Tibial nerve (tissue), 4 donors: Measurements from ENCODE around the gene MRPL9. TPM values are rescaled to one million over a fixed set of nuclear protein-coding genes. Genes with fewer than 3 reads are reported as not detected.
"Not testable (repeated sequence)": the region's sequence is repeated elsewhere in the genome, so short reads cannot be mapped to it uniquely, and the experiment has no call there.

Source experiments
- DNase-seq, 2 donors: peaks; one replicate each; pipeline ENCODE4 v3.0.0-alpha.2; 2019; ENCODE audit warnings: low spot score in 2 of 2
- H3K27ac ChIP-seq, 4 donors: fragments of 200-600 bp; sonication (generic) in 3 of 4; one replicate each; pipeline ENCODE4 v1.5.1; 2017 to 2019; ENCODE audit warnings: mild to moderate bottlenecking in 1 of 4
- H3K27me3 ChIP-seq, 2 donors: fragments of 200-600 bp; sonication (generic) in 1 of 2; one replicate each; pipeline versions ENCODE4 v1.5.1 to v1.6.0; 2017 to 2019
- H3K36me3 ChIP-seq, 3 donors: fragments of 200-600 bp; sonication (generic); one replicate each; pipeline ENCODE4 v1.5.1; 2018 to 2019
- H3K4me1 ChIP-seq, 4 donors: fragments of 200-600 bp; sonication (generic) in 3 of 4; one replicate each; pipeline ENCODE4 v1.5.1; 2017 to 2019
- H3K4me3 ChIP-seq, 4 donors: fragments of 200-600 bp; sonication (generic) in 3 of 4; one replicate each; pipeline ENCODE4 v1.5.1; 2017 to 2019; ENCODE audit warnings: mild to moderate bottlenecking in 1 of 4, moderate library complexity in 1 of 4
- H3K9me3 ChIP-seq, 4 donors: fragments of 200-600 bp; sonication (generic) in 3 of 4; one replicate each; pipeline ENCODE4 v1.5.1; 2017 to 2019
- CTCF ChIP-seq, 5 experiments: fragments of 200-600 bp in 3 of 5; fragments of 450-650 bp in 2 of 5; sonication (generic) in 3 of 5; IDR thresholded peaks; one replicate each; pipeline ENCODE4 v1.5.1; 2016 to 2019; ENCODE audit warnings: antibody characterized with exemption in 5 of 5, mild to moderate bottlenecking in 3 of 5, moderate library complexity in 2 of 5
- EP300 ChIP-seq, 2 donors: sonication (generic); formaldehyde crosslinking; IDR thresholded peaks; one replicate each; pipeline ENCODE4 v1.6.1; 2017; ENCODE audit warnings: antibody characterized with exemption in 2 of 2, mild to moderate bottlenecking in 1 of 2
- POLR2A ChIP-seq, 2 donors: fragments of 450-650 bp; IDR thresholded peaks; one replicate each; pipeline ENCODE4 v1.6.1; 2017; ENCODE audit warnings: antibody characterized with exemption in 2 of 2, mild to moderate bottlenecking in 2 of 2, moderate library complexity in 2 of 2
- WGBS, 2 donors: methylation state at CpG; one replicate each; pipeline ENCODE4 v1.1.5; 2018; 5-methylcytosine and 5-hydroxymethylcytosine counted together
- total RNA-seq, 4 donors: library from RNA; depleted of rRNA; stranded (reverse); fragments of >200 nt; gene quantifications; one replicate each; pipeline ENCODE4 v1.1.0, GENCODE V29; 2016

The MRPL9 gene
- total RNA-seq, 4 donors from 2014 or later, result 47.1 to 74.1 (median 58.7) TPM

GRCh38 chr1:151783796-151784195, 20.5 kb upstream of the MRPL9 start:
- no peak for TF ChIP-seq EP300 (IDR thresholded peaks at IDR 0.05)
- TF ChIP-seq POLR2A (IDR thresholded peaks at IDR 0.05), result no peak
- TF ChIP-seq CTCF (IDR thresholded peaks at IDR 0.05), result no peak
- WGBS, 2 donors, result 46 to 52% methylated on average over 2 of the region's 2 CpGs
- H3K4me3 ChIP-seq, result no peak overlapping the region
- H3K27ac ChIP-seq, result no peak overlapping the region
- H3K4me1 ChIP-seq, result no peaks in the 10 kb centered on the region
- DNase-seq, result no peak
- peaks cover 0 to 41% (median 2%) of the 10 kb centered on the region in 3 donors for H3K36me3 ChIP-seq
- H3K27me3 ChIP-seq, result no peaks in the 10 kb centered on the region
- H3K9me3 ChIP-seq, result no peaks in the 10 kb centered on the region

GRCh38 chr1:151782741-151783140, 19.4 kb upstream of the MRPL9 start:
- Histone ChIP-seq H3K27me3 (no peaks in the 10 kb centered on the region), H3K27ac (no peak overlapping the region), H3K9me3 (no peaks in the 10 kb centered on the region), H3K4me1 (no peaks in the 10 kb centered on the region), H3K36me3 (peaks cover 0 to 51% (median 4%) of the 10 kb centered on the region in 3 donors), H3K4me3 (no peak overlapping the region)
- TF ChIP-seq CTCF (IDR thresholded peaks at IDR 0.05) (no peak), POLR2A (IDR thresholded peaks at IDR 0.05) (no peak), EP300 (IDR thresholded peaks at IDR 0.05) (no peak)
- 89 to 91% methylated on average over 3 of the region's 3 CpGs for WGBS, 2 donors
- no peak for DNase-seq

DNA sequence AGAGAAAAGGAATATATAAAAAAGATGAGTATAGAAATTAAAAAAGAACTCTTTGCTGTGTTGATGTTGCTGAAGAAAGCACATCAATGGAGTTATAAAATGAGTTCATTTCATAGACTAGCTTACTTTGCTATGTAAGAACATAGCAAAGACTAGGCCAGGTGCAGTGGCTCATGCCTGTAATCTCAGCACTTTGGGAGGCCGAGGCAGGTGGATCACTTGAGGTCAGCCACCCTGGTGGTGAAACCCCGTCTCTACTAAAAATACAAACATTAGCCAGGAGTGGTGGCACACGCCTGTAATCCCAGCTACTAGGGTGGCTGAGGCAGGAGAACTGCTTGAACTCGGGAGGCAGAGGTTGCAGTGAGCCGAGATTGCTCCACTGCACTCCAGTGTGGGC, 18.7 kb upstream of the MRPL9 start:
- H3K27me3 ChIP-seq, H3K9me3 ChIP-seq, H3K4me3 ChIP-seq, DNase-seq, H3K4me1 ChIP-seq, H3K27ac ChIP-seq: not testable (repeated sequence)
- H3K36me3 ChIP-seq, result peaks cover 0 to 57% (median 4%) of the 10 kb centered on the region in 3 donors
- 85% methylated on average over 5 of the region's 5 CpGs for WGBS, 2 donors

GRCh38 chr1:151780736-151781135, 17.4 kb upstream of the MRPL9 start:
- H3K9me3 ChIP-seq, H3K4me3 ChIP-seq, H3K27ac ChIP-seq, H3K4me1 ChIP-seq, H3K27me3 ChIP-seq, DNase-seq: not testable (repeated sequence)
- 86 to 91% methylated on average over 5 of the region's 5 CpGs for WGBS, 2 donors
- H3K36me3 ChIP-seq, result peaks cover 0 to 70% (median 4%) of the 10 kb centered on the region in 3 donors

DNA sequence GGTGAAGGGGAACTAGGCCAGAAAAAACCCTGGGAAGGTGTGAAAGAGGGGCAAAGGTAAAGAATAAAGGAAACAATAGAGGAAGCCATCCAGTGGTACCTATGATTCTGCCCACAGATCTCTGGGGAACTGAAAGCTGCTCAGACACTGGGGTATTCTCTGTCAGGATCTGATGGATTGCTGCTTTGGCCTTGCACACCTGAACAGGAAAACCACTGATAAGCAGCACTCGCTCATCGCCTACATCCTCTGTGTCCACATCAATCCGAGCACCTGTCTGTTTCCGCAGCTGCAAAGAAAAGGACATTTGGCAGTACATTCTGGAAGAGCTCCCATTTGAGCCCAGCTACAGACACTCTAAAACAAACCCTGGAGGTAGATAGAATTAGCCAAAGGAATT, 16.6 kb upstream of the MRPL9 start:
- WGBS, 2 donors, result 92 to 93% methylated on average over 4 of the region's 4 CpGs
- no peaks in the 10 kb centered on the region for H3K9me3 ChIP-seq
- no peak for DNase-seq
- no peak for TF ChIP-seq CTCF (IDR thresholded peaks at IDR 0.05)
- TF ChIP-seq EP300 (IDR thresholded peaks at IDR 0.05), result no peak
- TF ChIP-seq POLR2A (IDR thresholded peaks at IDR 0.05), result no peak
- H3K4me1 ChIP-seq, result no peaks in the 10 kb centered on the region
- H3K27me3 ChIP-seq, result no peaks in the 10 kb centered on the region
- H3K36me3 ChIP-seq, result peaks cover 0 to 78% (median 4%) of the 10 kb centered on the region in 3 donors
- no peak overlapping the region for H3K4me3 ChIP-seq
- H3K27ac ChIP-seq, result no peak overlapping the region

DNA sequence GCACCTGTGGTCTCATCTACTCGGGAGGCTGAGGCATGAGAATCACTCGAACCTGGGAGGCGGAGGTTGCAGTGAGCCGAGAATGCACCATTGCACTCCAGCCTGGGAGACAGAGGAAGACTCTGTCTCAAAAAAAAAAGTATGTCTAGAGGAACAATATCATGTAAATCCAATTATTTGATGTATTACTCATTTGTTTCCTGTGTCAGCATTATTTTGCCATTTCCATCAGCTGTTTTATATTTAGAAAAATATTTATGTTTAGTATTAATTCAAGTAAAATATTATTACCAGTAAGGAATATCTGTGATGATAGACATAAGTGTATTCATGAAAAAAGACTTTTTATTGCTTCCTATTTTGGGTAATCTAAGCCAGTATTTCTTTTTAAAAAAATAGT, 14.0 kb upstream of the MRPL9 start:
- H3K4me1 ChIP-seq, result no peaks in the 10 kb centered on the region

More for the DNA sequence above, 14.0 kb upstream of the MRPL9 start:
- no peaks in the 10 kb centered on the region for H3K27me3 ChIP-seq
- TF ChIP-seq EP300 (IDR thresholded peaks at IDR 0.05) (no peak), POLR2A (IDR thresholded peaks at IDR 0.05) (no peak), CTCF (IDR thresholded peaks at IDR 0.05) (no peak)
- H3K36me3 ChIP-seq, result peaks cover 0 to 97% (median 4%) of the 10 kb centered on the region in 3 donors
- no peak overlapping the region for H3K4me3 ChIP-seq
- no peak for DNase-seq
- no peak overlapping the region for H3K27ac ChIP-seq
- no peaks in the 10 kb centered on the region for H3K9me3 ChIP-seq
- WGBS, 2 donors, result 95 to 98% methylated on average over 4 of the region's 4 CpGs
